ES-I3 (cell line): ENCODE results near the gene MDFIC2.
"Not testable (repeated sequence)": the region's sequence is repeated elsewhere in the genome, so short reads cannot be mapped to it uniquely, and the experiment has no call there.

Experiments used
- H3K36me3 ChIP-seq: 2 replicates; pipeline ENCODE4 v1.6.1; 2013; ENCODE audit warnings: mild to moderate bottlenecking, low read length, control low read depth, moderate library complexity; ENCODE audit not compliant: insufficient read depth
- H3K4me1 ChIP-seq: 2 replicates; pipeline ENCODE4 v1.6.1; 2013; ENCODE audit warnings: mild to moderate bottlenecking, control low read depth, low read length; ENCODE audit not compliant: insufficient read depth
- H3K9ac ChIP-seq: 2 replicates; pipeline ENCODE4 v1.6.1; 2013; ENCODE audit warnings: low read depth, mild to moderate bottlenecking, low read length, moderate library complexity
- H3K9me3 ChIP-seq: 2 replicates; pipeline ENCODE4 v1.6.1; 2013; ENCODE audit warnings: mild to moderate bottlenecking, low read length, moderate library complexity; ENCODE audit not compliant: control insufficient read depth, insufficient read depth

The MDFIC2 gene

DNA sequence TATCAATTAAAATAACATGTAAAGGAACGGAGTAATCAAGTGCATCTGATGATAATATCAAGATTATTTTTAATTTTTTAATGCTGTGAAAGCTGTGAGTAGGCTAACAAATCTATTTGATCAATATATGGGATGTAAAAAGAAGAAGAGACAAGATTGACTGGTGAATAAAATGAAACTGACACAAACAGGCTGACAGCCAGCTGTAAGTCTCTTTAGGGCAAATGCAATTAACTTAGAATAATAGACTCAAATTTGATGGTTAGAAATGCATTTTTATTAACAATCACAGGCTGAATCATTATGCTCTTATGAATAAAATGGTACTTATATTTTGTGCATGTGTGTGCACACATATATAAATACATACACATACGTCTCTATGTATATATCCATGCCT, 68.0 kb downstream of the MDFIC2 start:
- Histone ChIP-seq H3K9ac (no peak overlapping the region), H3K36me3 (no peaks in the 10 kb centered on the region), H3K4me1 (peaks cover 8% of the 10 kb centered on the region; the same call in 1 of the 2 replicates), H3K9me3 (no peaks in the 10 kb centered on the region)

DNA sequence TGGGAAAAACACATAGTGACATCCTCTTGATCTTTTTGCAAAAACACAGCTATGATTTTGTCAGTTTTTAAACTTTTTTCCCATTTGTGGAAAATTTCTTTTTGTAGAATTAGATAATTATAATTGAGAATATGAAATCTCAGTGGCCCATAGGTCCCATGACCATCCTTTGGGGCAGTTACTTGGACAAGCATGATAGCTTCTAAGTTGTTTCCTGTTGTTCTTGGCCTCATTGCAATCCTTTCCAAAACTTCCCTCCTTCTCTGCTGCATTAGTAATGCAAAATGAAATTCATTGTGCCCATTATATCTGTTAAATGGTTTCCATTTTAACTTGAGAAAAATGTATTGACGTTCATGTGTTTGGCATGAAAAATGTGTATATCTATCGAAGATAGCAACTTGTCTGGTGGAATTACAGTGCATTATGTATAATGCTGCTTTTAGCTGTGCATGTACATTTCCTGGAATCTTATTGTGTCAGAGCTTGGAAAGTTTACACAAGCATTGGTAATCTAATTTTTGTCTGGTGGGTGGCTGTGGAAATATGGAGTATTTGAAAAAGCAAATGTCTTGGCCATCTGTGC, 70.0 kb downstream of the MDFIC2 start:
- Histone ChIP-seq H3K4me1 (peaks cover 8% of the 10 kb centered on the region; the same call in 1 of the 2 replicates), H3K9me3 (no peaks in the 10 kb centered on the region), H3K9ac (no peak overlapping the region), H3K36me3 (no peaks in the 10 kb centered on the region)

DNA sequence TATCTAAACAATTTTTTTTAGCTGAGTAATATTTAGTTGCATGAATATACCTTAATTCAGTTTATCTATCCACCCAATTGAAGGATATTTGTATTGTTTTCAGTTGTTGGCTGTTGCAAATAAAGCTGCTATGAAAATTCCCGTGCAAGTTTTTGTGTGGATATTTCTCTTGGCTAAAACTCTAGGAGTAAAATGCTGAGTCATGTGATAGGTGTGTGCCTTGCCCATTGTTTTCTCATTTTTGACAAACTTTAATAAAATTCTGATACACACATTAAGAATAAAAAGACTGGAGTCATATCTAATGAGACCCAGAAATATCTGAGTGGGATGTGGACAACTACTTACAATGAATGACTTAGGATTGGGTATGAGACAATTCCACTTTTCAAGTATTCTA, 78.6 kb downstream of the MDFIC2 start:
- H3K36me3 ChIP-seq = no peaks in the 10 kb centered on the region
- no peaks in the 10 kb centered on the region for H3K4me1 ChIP-seq
- H3K9ac ChIP-seq = no peak overlapping the region
- H3K9me3 ChIP-seq = no peaks in the 10 kb centered on the region

DNA sequence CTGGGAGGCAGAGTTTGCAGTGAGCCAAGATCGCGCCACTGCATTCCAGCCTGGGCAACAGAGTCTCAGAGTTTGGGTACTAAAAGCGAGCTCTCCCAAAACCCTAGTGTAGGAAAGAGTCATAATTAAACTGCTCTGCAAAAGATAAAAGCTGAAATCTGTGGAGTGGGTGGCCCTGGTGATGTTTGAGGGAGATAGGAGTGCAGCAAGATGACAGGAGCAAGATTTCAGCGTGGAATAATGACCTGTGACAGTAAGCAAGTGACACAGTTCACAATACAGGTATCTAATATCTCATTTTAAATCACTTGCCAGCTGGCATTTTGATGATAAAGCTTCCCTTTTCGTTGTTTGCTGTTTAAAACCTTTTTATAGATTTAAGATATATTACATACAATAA, 79.3 kb downstream of the MDFIC2 start:
- Histone ChIP-seq H3K9ac (no peak overlapping the region), H3K4me1 (no peaks in the 10 kb centered on the region), H3K36me3 (no peaks in the 10 kb centered on the region), H3K9me3 (no peaks in the 10 kb centered on the region)

DNA sequence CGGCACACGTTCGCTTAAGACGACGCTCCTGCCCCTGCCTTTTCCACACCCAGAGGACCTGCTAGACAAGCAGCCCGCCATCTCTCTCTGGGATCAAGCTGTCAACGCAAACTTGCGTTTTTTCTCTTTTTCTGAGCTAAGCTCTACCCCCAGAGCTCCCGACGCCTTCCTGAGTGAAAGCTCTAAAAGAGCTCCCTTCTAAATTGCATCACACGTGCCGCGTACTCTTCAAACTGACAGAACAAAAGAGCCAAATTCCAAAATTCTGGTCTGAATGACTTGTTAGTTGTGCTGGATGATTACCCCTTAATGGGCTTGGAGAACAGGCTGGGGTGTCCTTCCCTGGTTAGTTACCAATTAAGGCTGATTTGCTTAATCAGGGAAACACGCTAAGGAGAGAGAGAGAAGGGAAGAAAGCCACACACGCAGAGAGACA, 81.2 kb downstream of the MDFIC2 start:
- no peak overlapping the region for H3K9ac ChIP-seq
- no peaks in the 10 kb centered on the region for H3K9me3 ChIP-seq
- no peaks in the 10 kb centered on the region for H3K36me3 ChIP-seq
- no peaks in the 10 kb centered on the region for H3K4me1 ChIP-seq

DNA sequence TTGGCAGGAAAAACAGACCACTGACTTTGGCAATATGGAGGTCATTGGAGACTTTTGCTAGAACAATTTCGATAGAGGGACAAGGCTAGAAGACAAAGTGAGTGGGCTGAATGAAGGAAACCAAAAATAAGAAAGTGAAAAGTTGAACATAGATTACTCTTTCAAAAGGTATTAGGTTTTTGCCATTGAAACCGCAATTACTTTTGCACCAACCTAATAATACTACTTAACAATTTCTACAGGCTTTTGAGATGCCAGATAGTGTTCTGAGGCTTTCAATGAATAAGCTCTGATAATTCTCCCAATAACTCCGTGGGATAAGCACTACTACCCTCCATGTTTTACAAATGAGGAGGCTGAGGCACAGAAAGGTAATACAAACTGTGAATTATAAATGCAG, 85.0 kb downstream of the MDFIC2 start:
- H3K36me3 ChIP-seq = no peaks in the 10 kb centered on the region
- H3K4me1 ChIP-seq = 0 out of 2 replicates have a peak, but pooled peaks cover 3% of the 10 kb centered on the region
- H3K9ac ChIP-seq = no peak overlapping the region
- H3K9me3 ChIP-seq = no peaks in the 10 kb centered on the region

DNA sequence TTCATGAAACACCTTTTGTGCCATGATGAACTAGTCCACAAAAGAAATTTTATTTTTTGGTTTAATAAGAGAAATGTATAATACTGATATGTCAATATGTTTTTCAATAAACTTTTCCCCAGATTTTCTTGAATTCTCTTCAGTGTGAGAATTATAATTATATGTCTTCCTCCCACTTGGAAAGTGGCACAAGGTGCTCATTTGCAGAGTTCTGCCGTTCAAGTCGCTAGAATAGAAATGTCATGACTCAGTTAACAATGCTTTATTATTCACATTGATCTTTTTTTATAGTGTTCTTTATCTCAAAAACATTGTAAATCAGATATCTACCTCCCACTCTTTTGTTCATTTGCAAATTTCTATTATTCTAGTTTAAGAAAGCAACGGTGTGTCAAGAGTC, 87.3 kb downstream of the MDFIC2 start:
- Histone ChIP-seq H3K9ac (no peak overlapping the region), H3K4me1 (0 out of 2 replicates have a peak, but pooled peaks cover 3% of the 10 kb centered on the region), H3K9me3 (no peaks in the 10 kb centered on the region), H3K36me3 (no peaks in the 10 kb centered on the region)

DNA sequence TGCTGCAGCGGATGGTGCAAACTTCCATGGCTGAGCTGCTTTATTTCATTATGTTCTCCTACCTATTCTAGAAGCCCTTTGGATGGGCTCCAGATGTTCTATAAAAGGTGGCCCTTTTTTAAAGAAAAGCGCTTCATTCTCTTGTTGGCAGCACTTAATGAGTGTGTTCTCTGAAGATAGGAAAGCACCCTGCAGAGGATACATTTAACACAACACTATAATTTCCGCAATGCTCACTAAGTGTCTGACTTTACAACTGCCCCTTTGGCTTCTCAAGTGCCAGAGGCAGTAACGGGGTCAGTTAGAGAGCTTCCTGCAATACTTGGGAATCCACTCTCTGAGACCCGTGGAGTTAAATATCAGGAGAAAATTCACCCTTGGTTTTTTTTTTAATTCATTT, 88.1 kb downstream of the MDFIC2 start:
- no peaks in the 10 kb centered on the region for H3K36me3 ChIP-seq
- no peak overlapping the region for H3K9ac ChIP-seq
- H3K9me3 ChIP-seq = no peaks in the 10 kb centered on the region
- H3K4me1 ChIP-seq = 0 out of 2 replicates have a peak, but pooled peaks cover 3% of the 10 kb centered on the region

DNA sequence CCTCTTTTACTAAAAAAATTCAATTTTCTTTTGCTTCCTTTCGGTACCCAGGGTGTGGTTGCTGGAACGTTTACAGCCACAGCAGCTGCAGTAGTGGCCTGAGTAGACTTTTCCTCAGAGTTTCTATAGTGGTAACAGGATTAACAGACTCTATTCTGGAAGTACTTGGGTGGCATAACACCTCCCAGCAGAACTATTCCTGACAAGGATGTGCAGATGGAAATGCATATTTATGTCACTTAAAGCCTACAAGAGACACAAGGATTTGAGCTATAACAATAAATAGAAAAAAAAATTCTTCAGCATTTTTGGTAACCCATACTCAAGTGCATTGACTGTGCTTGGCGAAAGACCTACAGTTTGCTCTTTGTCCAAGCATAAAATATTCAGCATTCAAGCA, 94.0 kb downstream of the MDFIC2 start:
- H3K9me3 ChIP-seq = no peaks in the 10 kb centered on the region
- no peaks in the 10 kb centered on the region for H3K36me3 ChIP-seq
- H3K4me1 ChIP-seq = no peaks in the 10 kb centered on the region
- H3K9ac ChIP-seq = no peak overlapping the region

DNA sequence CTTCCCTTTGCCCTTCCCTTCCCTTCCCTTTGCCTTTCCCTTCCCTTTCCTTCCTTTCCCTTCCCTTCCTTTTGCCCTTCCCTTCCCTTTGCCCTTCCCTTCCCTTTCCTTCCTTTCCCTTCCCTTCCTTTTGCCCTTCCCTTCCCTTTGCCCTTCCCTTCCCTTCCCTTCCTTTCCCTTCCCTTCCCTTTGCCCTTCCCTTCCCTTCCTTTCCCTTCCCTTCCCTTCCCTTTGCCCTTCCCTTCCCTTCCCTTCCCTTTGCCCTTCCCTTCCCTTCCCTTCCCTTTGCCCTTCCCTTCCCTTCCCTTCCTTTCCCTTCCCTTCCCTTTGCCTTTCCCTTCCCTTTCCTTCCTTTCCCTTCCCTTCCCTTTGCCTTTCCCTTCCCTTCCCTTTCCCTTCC, 101.2 kb downstream of the MDFIC2 start:
- H3K9ac ChIP-seq, H3K36me3 ChIP-seq, H3K9me3 ChIP-seq: not testable (repeated sequence)

DNA sequence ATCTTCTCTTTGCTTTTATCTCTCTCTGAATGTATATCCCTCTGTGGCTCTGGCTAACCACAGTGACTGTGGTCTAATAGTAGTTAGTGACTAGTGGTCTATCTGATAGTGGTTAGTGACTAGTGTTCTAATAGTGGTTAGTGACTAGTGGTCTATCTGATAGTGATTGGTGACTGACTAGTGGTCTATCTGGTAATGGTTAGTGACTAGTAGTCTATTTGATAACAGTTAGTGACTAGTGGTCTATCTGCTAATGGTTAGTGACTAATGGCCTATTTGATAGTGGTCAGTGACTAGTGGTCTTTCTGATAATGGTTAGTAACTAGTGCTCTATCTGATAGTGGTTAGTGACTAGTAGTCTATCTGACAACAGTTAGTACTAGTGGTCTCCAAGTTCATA, 110.5 kb downstream of the MDFIC2 start:
- no peaks in the 10 kb centered on the region for H3K9me3 ChIP-seq

More for the DNA sequence above, 101.2 kb downstream of the MDFIC2 start:
- not testable (repeated sequence) for H3K4me1 ChIP-seq

DNA sequence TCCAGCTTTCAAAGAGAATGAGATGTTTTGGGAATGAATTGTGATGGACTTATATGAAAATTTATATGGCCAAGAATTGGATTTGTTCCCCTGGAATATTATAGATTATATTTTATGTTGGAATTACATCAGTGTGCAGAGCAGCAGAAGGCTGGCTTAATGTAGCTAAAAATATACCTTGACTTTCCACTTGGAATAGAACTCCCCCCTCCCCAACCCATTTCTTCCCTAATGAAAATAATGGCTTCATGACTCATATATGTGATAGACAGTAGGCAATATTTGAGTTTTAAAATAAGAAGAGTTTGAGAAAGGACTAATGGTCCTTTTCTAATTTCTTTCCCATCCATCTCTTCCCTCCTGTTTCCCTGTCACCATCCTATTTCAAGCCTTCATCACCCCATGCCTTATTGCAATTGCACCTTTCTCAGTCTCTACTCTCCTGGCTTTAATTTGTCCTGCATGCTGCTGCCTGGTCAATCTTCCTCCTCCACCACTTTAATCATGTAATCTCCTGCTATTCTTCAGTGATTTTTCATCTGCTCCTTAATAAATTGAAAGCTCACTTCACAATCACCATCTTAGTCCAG, 122.5 kb downstream of the MDFIC2 start:
- no peaks in the 10 kb centered on the region for H3K4me1 ChIP-seq
- no peaks in the 10 kb centered on the region for H3K9me3 ChIP-seq
- H3K9ac ChIP-seq = no peak overlapping the region
- H3K36me3 ChIP-seq = no peaks in the 10 kb centered on the region

More for the DNA sequence above, 110.5 kb downstream of the MDFIC2 start:
- no peak overlapping the region for H3K9ac ChIP-seq
- no peaks in the 10 kb centered on the region for H3K4me1 ChIP-seq
- H3K36me3 ChIP-seq = no peaks in the 10 kb centered on the region

DNA sequence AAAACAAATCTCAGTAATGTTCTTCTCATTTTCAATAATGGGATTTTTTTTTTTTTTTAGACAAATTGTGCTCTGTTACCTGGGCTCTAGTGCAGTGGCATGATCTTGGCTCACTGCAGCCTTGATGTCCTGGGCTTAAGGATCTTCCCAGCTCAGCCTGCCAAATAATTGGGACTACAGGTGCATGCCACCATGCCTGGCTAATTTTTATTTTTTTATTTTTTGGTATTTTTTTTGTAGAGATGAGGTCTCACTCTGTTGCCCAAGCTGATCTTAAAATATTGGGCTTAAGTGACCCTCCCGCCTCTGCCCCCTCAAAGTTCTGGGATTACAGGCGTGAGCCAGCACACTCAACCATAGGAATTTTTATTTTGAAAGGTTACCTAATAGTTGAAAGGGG, 126.2 kb downstream of the MDFIC2 start:
- H3K36me3 ChIP-seq = no peaks in the 10 kb centered on the region
- H3K4me1 ChIP-seq = peaks cover 19% of the 10 kb centered on the region
- H3K9ac ChIP-seq = no peak overlapping the region
- no peaks in the 10 kb centered on the region; the same call in 1 of the 2 replicates for H3K9me3 ChIP-seq

DNA sequence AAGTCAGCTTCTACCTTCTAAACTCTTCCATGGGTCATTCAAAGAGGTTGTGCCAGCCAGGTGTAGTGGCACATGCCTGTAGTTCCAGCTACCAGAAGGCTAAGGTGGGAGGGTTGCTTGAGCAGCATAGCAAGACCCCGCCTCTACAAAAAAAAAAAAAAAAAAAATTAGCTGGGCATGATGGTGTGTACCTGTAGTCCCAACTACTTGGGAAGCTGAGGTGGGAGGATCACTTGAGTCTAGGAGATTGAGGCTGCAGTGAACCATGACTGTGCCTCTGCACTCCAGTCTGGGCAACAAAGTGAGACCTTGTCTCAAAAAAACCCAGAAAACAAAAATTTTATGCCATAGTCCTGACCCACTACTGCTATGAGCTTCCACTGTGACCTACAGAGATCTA, 126.8 kb downstream of the MDFIC2 start:
- no peaks in the 10 kb centered on the region; the same call in 1 of the 2 replicates for H3K9me3 ChIP-seq
- H3K4me1 ChIP-seq = peaks cover 19% of the 10 kb centered on the region
- no peak overlapping the region for H3K9ac ChIP-seq
- H3K36me3 ChIP-seq = no peaks in the 10 kb centered on the region

DNA sequence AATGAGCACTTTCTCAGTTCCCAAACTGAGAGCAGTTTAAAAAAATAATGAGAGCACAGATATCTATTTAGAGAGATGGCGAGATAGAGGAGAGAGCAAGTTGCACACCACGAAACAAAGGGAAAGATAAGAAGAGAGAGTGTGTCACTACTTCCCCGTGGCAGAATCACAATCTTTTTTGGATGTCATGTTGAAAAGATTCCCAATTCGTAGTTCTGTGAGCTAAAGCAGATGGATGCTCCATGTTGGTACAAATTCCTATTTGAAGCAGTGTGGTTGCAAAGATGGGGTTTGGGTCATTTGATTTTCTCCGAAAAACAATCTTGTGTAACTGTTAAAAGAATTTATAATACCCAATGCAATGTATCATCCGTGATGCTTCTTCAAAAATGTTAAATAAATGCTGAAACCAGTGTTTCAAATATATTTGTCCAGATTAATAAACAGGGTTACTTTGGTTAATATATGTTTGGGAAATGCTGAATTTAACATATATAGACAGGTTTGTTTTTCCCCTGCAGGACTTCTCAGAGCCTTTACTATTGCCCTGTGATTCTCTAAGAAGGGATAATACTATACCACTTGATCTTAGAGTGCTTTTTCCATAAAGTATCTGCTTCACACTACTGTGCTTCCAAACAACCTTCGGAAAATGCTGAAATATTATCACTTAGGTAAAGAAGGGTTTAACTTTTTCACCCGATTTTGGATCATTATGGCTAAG, 128.5 kb downstream of the MDFIC2 start:
- Histone ChIP-seq H3K4me1 (peaks cover 19% of the 10 kb centered on the region), H3K36me3 (no peaks in the 10 kb centered on the region), H3K9me3 (no peaks in the 10 kb centered on the region; the same call in 1 of the 2 replicates), H3K9ac (no peak overlapping the region)
